Natural killer cell (primary cell): ENCODE measurements around the gene LZTR1. TPM values are rescaled to one million over a fixed set of nuclear protein-coding genes. Genes with fewer than 3 reads are reported as not detected.
A peak's percentile ranks its signal among the peaks of the same experiment; 100 is the strongest.

Experiments used
- ATAC-seq, 3 donors: fragments of 150-1000 bp in 2 of 3; fragments of 200-7000 bp in 1 of 3; cut with Tn5 transposase; 1 replicate in 1 of 3; 2 replicates in 2 of 3; pipeline ENCODE4 v1.10.0; 2021; ENCODE audit warnings: mild to moderate bottlenecking in 2 of 3, moderate library complexity in 2 of 3
- DNase-seq, 2 donors: peaks; one replicate each; pipeline versions ENCODE4 v3.0.0 to v3.0.0-alpha.2; 2013 to 2021; ENCODE audit warnings: mixed read lengths in 1 of 2
- H3K27ac ChIP-seq: one replicate; pipeline ENCODE4 v1.5.1; 2013; ENCODE audit warnings: mild to moderate bottlenecking, low read length
- H3K27me3 ChIP-seq: one replicate; pipeline ENCODE4 v1.6.1; 2013; ENCODE audit warnings: low read length; ENCODE audit not compliant: control insufficient read depth, insufficient read depth
- H3K36me3 ChIP-seq: one replicate; pipeline ENCODE4 v1.6.1; 2013; ENCODE audit warnings: low read length; ENCODE audit not compliant: control insufficient read depth, insufficient read depth
- H3K4me1 ChIP-seq: one replicate; pipeline ENCODE4 v1.6.1; 2013; ENCODE audit warnings: low read length; ENCODE audit not compliant: control insufficient read depth, insufficient read depth
- H3K4me3 ChIP-seq: one replicate; pipeline ENCODE4 v1.5.1; 2013; ENCODE audit warnings: low read length
- H3K9me3 ChIP-seq: one replicate; pipeline ENCODE4 v1.6.1; 2013; ENCODE audit warnings: low read length; ENCODE audit not compliant: control insufficient read depth, insufficient read depth
- H3K27ac Mint-ChIP-seq, 2 donors: one replicate each; pipeline ENCODE4 v1.8.0; 2022; ENCODE audit warnings: mild to moderate bottlenecking in 2 of 2, mixed read lengths in 2 of 2, moderate library complexity in 1 of 2
- H3K27me3 Mint-ChIP-seq, 2 donors: one replicate each; pipeline ENCODE4 v1.8.0; 2022; ENCODE audit warnings: low read depth in 2 of 2, mixed read lengths in 2 of 2
- H3K36me3 Mint-ChIP-seq: one replicate; pipeline ENCODE4 v1.8.0; 2022; ENCODE audit warnings: mixed read lengths
- H3K4me1 Mint-ChIP-seq, 2 donors: one replicate each; pipeline ENCODE4 v1.8.0; 2022; ENCODE audit warnings: mixed read lengths in 2 of 2
- H3K4me3 Mint-ChIP-seq: one replicate; pipeline ENCODE4 v1.8.0; 2022; ENCODE audit warnings: mild to moderate bottlenecking, moderate library complexity, mixed read lengths
- H3K9me3 Mint-ChIP-seq, 2 donors: one replicate each; pipeline ENCODE4 v1.8.0; 2022; ENCODE audit warnings: mixed read lengths in 2 of 2
- CTCF ChIP-seq: fragments of 200-600 bp; IDR thresholded peaks from one replicate; pipeline ENCODE4 v1.8.0; 2022; ENCODE audit warnings: antibody characterized with exemption
- WGBS: methylation state at CpG from one replicate; pipeline ENCODE4 v1.1.7; 2013; ENCODE audit warnings: missing lambda C conversion rate; ENCODE audit not compliant: insufficient coverage; 5-methylcytosine and 5-hydroxymethylcytosine counted together
- intact Hi-C: fragments of 100-400 bp; cut with micrococcal nuclease; formaldehyde crosslinking; loops from one replicate; pipeline ENCODE4 v1.14.2; 2022
- total RNA-seq, 4 donors: library from RNA; stranded (reverse); fragments of 120-200 nt in 1 of 4; gene quantifications; one replicate each; pipeline versions ENCODE4 v1.2.3 to v1.2.4, GENCODE V29; 2013 to 2022

LZTR1 gene
- total RNA-seq, 3 donors from 2014 or later (not counting 1 experiment from before 2014, with no cell fraction given) = 71.9 to 85.0 (median 82.0) TPM

GRCh38 chr22:21041937-21042336 is 59.8 kb downstream of the LZTR1 start:
- Mint-ChIP-seq H3K36me3 (no peaks in the 10 kb centered on the region), H3K27me3 (peaks cover 17 to 21% of the 10 kb centered on the region in 2 donors), H3K4me3 (no peak overlapping the region), H3K4me1 (peaks cover 17 to 33% of the 10 kb centered on the region in 2 donors), H3K27ac (no peak overlapping the region), H3K9me3 (no peaks in the 10 kb centered on the region)
- WGBS = 82% methylated on average over 4 of the region's 4 CpGs
- Histone ChIP-seq H3K4me3 (no peak overlapping the region), H3K27me3 (no peaks in the 10 kb centered on the region), H3K4me1 (peaks cover 25% of the 10 kb centered on the region), H3K27ac (no peak overlapping the region), H3K36me3 (no peaks in the 10 kb centered on the region), H3K9me3 (no peaks in the 10 kb centered on the region)
- intact Hi-C loops = no loop called here
- TF ChIP-seq CTCF = no peak
- no peak for ATAC-seq
- DNase-seq = no peak

- Histone ChIP-seq H3K4me1 (peaks cover 25% of the 10 kb centered on the region), H3K9me3 (no peaks in the 10 kb centered on the region), H3K27me3 (no peaks in the 10 kb centered on the region), H3K36me3 (no peaks in the 10 kb centered on the region), H3K4me3 (no peak overlapping the region), H3K27ac (no peak overlapping the region)
- 87% methylated on average over 5 of the region's 6 CpGs for WGBS
- Mint-ChIP-seq H3K27ac (peak overlapping the region in 1 of 2 donors; percentile 94), H3K4me1 (peaks cover 17 to 33% of the 10 kb centered on the region in 2 donors), H3K36me3 (no peaks in the 10 kb centered on the region), H3K9me3 (no peaks in the 10 kb centered on the region), H3K4me3 (no peak overlapping the region), H3K27me3 (peaks cover 17 to 21% of the 10 kb centered on the region in 2 donors)
- no peak for TF ChIP-seq CTCF
- intact Hi-C loops = no loop called here
- ATAC-seq (no peak), DNase-seq (no peak)
Measured at GRCh38 chr22:21042978-21043859, 61.1 kb downstream of the LZTR1 start.

GRCh38 chr22:21043860-21044535 is 61.9 kb downstream of the LZTR1 start:
- ATAC-seq (no peak), DNase-seq (no peak)
- H3K27me3 Mint-ChIP-seq = peaks cover 17 to 21% of the 10 kb centered on the region in 2 donors
- H3K36me3 Mint-ChIP-seq = no peaks in the 10 kb centered on the region
- H3K27me3 ChIP-seq = no peaks in the 10 kb centered on the region
- intact Hi-C loops = no loop called here
- no peaks in the 10 kb centered on the region for H3K9me3 Mint-ChIP-seq
- no peaks in the 10 kb centered on the region for H3K9me3 ChIP-seq
- peaks cover 25% of the 10 kb centered on the region for H3K4me1 ChIP-seq
- no peak overlapping the region for H3K4me3 Mint-ChIP-seq
- H3K27ac Mint-ChIP-seq = peak overlapping the region in 1 of 2 donors; percentile 94
- 90% methylated on average over 15 of the region's 15 CpGs for WGBS
- no peak overlapping the region for H3K27ac ChIP-seq
- no peaks in the 10 kb centered on the region for H3K36me3 ChIP-seq
- TF ChIP-seq CTCF = no peak
- H3K4me3 ChIP-seq = no peak overlapping the region
- peaks cover 17 to 33% of the 10 kb centered on the region in 2 donors for H3K4me1 Mint-ChIP-seq
